IMR-90 (cell line): Measurements from ENCODE around the gene RALA. TPM values are rescaled to one million over a fixed set of nuclear protein-coding genes. Genes with fewer than 3 reads are reported as not detected.

Experiments
- ATAC-seq: fragments of 200-7000 bp; cut with Tn5 transposase; 2 replicates; pipeline ENCODE4 v1.9.1; 2020; ENCODE audit warnings: low read depth, mild to moderate bottlenecking, moderate library complexity
- BruUV-seq: library from RNA; stranded (reverse); fragments of 400-500 nt; replicated peaks from 2 replicates; lab custom pipeline; 2021; lab: Mats Ljungman, UMichigan
- CTCF ChIA-PET: fragments of 300-600 bp; formaldehyde crosslinking; extraction: SDS; loops from one replicate; lab custom pipeline; 2021; ENCODE audit warnings: antibody characterized with exemption; lab: Yijun Ruan, JAX
- POLR2A ChIA-PET: fragments of 300-600 bp; sonication (Branson Sonifier 250); formaldehyde crosslinking; loops from one replicate; lab custom pipeline; 2022; ENCODE audit warnings: antibody characterized with exemption; ENCODE audit not compliant: unreplicated experiment; lab: Charles Lee
- DNase-seq: peaks from one replicate; pipeline ENCODE4 v3.0.0; 2013
- H2AFZ ChIP-seq: replicated peaks from 2 replicates; pipeline ENCODE3; 2013; ENCODE audit warnings: low read length, mild to moderate bottlenecking; ENCODE audit not compliant: poor library complexity
- H2AK5ac ChIP-seq: 2 replicates; pipeline ENCODE4 v1.6.1; 2013; ENCODE audit warnings: low read depth, low read length, inconsistent platforms
- H2AK9ac ChIP-seq: replicated peaks from 2 replicates; pipeline ENCODE3; 2013; ENCODE audit warnings: mild to moderate bottlenecking, low read depth, low read length, moderate library complexity; ENCODE audit not compliant: poor library complexity
- H2BK120ac ChIP-seq: 2 replicates; pipeline ENCODE4 v1.6.1; 2013; ENCODE audit warnings: low read depth, low read length, inconsistent platforms
- H2BK15ac ChIP-seq: 3 replicates; pipeline ENCODE4 v1.6.1; 2013; ENCODE audit warnings: low read depth, low read length, inconsistent platforms
- H2BK20ac ChIP-seq: 2 replicates; pipeline ENCODE4 v1.6.1; 2013; ENCODE audit warnings: low read depth, mild to moderate bottlenecking, inconsistent platforms, low read length, moderate library complexity
- H2BK5ac ChIP-seq: 2 replicates; pipeline ENCODE4 v1.6.1; 2013; ENCODE audit warnings: mild to moderate bottlenecking, low read depth, low read length, inconsistent platforms; ENCODE audit not compliant: poor library complexity, severe bottlenecking
- H3K14ac ChIP-seq: replicated peaks from 2 replicates; pipeline ENCODE4 v1.6.1; 2013; ENCODE audit warnings: low read depth, low read length, inconsistent platforms
- H3K18ac ChIP-seq: 2 replicates; pipeline ENCODE4 v1.6.1; 2013; ENCODE audit warnings: low read depth, low read length, control low read depth
- H3K23ac ChIP-seq: 2 replicates; pipeline ENCODE4 v1.6.1; 2013; ENCODE audit warnings: low read depth, low read length, inconsistent platforms
- H3K27ac ChIP-seq: 2 replicates; pipeline ENCODE4 v1.5.1; 2013; ENCODE audit warnings: mild to moderate bottlenecking, control low read depth, low read length; ENCODE audit not compliant: insufficient read depth
- H3K27me3 ChIP-seq: 2 replicates; pipeline ENCODE4 v1.6.1; 2013; ENCODE audit warnings: low read length; ENCODE audit not compliant: control insufficient read depth, insufficient read depth
- H3K36me3 ChIP-seq: 2 replicates; pipeline ENCODE4 v1.6.1; 2013; ENCODE audit warnings: low read length, mixed read lengths; ENCODE audit not compliant: control insufficient read depth, insufficient read depth
- H3K4ac ChIP-seq: 2 replicates; pipeline ENCODE4 v1.6.1; 2013; ENCODE audit warnings: low read depth, low read length, inconsistent platforms
- H3K4me1 ChIP-seq: 2 replicates; pipeline ENCODE4 v1.6.1; 2013; ENCODE audit warnings: low read length, mixed read lengths; ENCODE audit not compliant: control insufficient read depth, insufficient read depth
- H3K4me2 ChIP-seq: 2 replicates; pipeline ENCODE4 v1.6.1; 2013; ENCODE audit warnings: low read depth, mild to moderate bottlenecking, control low read depth, low read length, moderate library complexity
- H3K4me3 ChIP-seq: 2 replicates; pipeline ENCODE4 v1.5.1; 2013; ENCODE audit warnings: low read depth, mild to moderate bottlenecking, control low read depth, low read length, moderate library complexity; ENCODE audit not compliant: insufficient read depth
- H3K56ac ChIP-seq: 2 replicates; pipeline ENCODE4 v1.6.1; 2013; ENCODE audit warnings: low read length, inconsistent platforms; ENCODE audit not compliant: insufficient read depth; ENCODE audit errors: extremely low read depth
- H3K79me1 ChIP-seq, 2 experiments: 2 replicates each; pipeline ENCODE4 v1.6.1; 2013; ENCODE audit warnings: low read length in 2 of 2, inconsistent platforms in 1 of 2, low read depth in 1 of 2
- H3K9ac ChIP-seq: 2 replicates; pipeline ENCODE4 v1.6.1; 2013; ENCODE audit warnings: low read depth, low read length, control low read depth
- H3K9me1 ChIP-seq: 2 replicates; pipeline ENCODE4 v1.6.1; 2013; ENCODE audit warnings: low read length, inconsistent platforms; ENCODE audit not compliant: insufficient read depth
- H3K9me3 ChIP-seq: 2 replicates; pipeline ENCODE4 v1.6.1; 2013; ENCODE audit warnings: low read length; ENCODE audit not compliant: control insufficient read depth, insufficient read depth
- H4K20me1 ChIP-seq: 2 replicates; pipeline ENCODE4 v1.6.1; 2013; ENCODE audit warnings: low read length, inconsistent platforms; ENCODE audit not compliant: insufficient read depth
- H4K5ac ChIP-seq: 2 replicates; pipeline ENCODE4 v1.6.1; 2013; ENCODE audit warnings: mild to moderate bottlenecking, low read depth, low read length, control low read depth
- H4K8ac ChIP-seq, 2 experiments: 2 replicates each; pipeline ENCODE4 v1.6.1; 2013; ENCODE audit warnings: low read depth in 2 of 2, low read length in 2 of 2, control low read depth in 1 of 2, inconsistent platforms in 1 of 2
- H4K91ac ChIP-seq: 2 replicates; pipeline ENCODE4 v1.6.1; 2013; ENCODE audit warnings: low read depth, low read length, inconsistent platforms; ENCODE audit not compliant: insufficient read depth
- BHLHE40 ChIP-seq: fragments of 150-350 bp; IDR thresholded peaks from 2 replicates; pipeline ENCODE4 v1.6.1; 2016; ENCODE audit warnings: mild to moderate bottlenecking, low read depth, low read length
- CEBPB ChIP-seq: IDR thresholded peaks from 2 replicates; pipeline ENCODE4 v1.6.1; 2012; ENCODE audit warnings: low read depth, low read length, improper control_type of control experiment
- CHD1 ChIP-seq: IDR thresholded peaks from 2 replicates; pipeline ENCODE4 v1.6.1; 2012; ENCODE audit warnings: low read depth, low read length, improper control_type of control experiment
- CTCF ChIP-seq: conservative IDR thresholded peaks from 2 replicates; pipeline ENCODE4 v1.5.1; 2012; ENCODE audit warnings: mild to moderate bottlenecking, low read depth, low read length, improper control_type of control experiment
- FOS ChIP-seq: fragments of 150-350 bp; IDR thresholded peaks from 2 replicates; pipeline ENCODE4 v1.6.1; 2016; ENCODE audit warnings: low read depth, low read length
- MAZ ChIP-seq: IDR thresholded peaks from 2 replicates; pipeline ENCODE4 v1.6.1; 2012; ENCODE audit warnings: low read depth, mild to moderate bottlenecking, low read length, improper control_type of control experiment, moderate library complexity, borderline replicate concordance
- MXI1 ChIP-seq: IDR thresholded peaks from 2 replicates; pipeline ENCODE4 v1.6.1; 2012; ENCODE audit warnings: low read depth, mild to moderate bottlenecking, low read length, moderate library complexity, borderline replicate concordance
- NFE2L2 ChIP-seq: fragments of 150-350 bp; IDR thresholded peaks from 2 replicates; pipeline ENCODE4 v1.6.1; 2016; ENCODE audit warnings: low read depth, mild to moderate bottlenecking, low read length
- POLR2A ChIP-seq: IDR thresholded peaks from 2 replicates; pipeline ENCODE4 v1.6.1; 2012; ENCODE audit warnings: mild to moderate bottlenecking, low read depth, low read length
- RAD21 ChIP-seq: IDR thresholded peaks from 2 replicates; pipeline ENCODE4 v1.6.1; 2012; ENCODE audit warnings: low read length, improper control_type of control experiment
- RCOR1 ChIP-seq: IDR thresholded peaks from 2 replicates; pipeline ENCODE4 v1.6.1; 2012; ENCODE audit warnings: mild to moderate bottlenecking, low read length, improper control_type of control experiment; ENCODE audit not compliant: insufficient replicate concordance
- RFX5 ChIP-seq: IDR thresholded peaks from 2 replicates; pipeline ENCODE4 v1.8.0; 2012; ENCODE audit warnings: low read depth, mild to moderate bottlenecking, low read length, moderate library complexity
- SMC3 ChIP-seq: fragments of 150-350 bp; IDR thresholded peaks from 2 replicates; pipeline ENCODE4 v1.6.1; 2016; ENCODE audit warnings: low read depth, mild to moderate bottlenecking, antibody characterized with exemption, low read length, moderate library complexity
- WGBS, 2 experiments: methylation state at CpG; one replicate each; pipeline versions ENCODE4 v1.1.5 to v1.1.7; 2013; ENCODE audit warnings: missing lambda C conversion rate in 2 of 2; ENCODE audit not compliant: insufficient read length in 1 of 2; ENCODE audit errors: extremely low coverage in 2 of 2; 5-methylcytosine and 5-hydroxymethylcytosine counted together
- dilution Hi-C: fragments of 300-500 bp; cut with HindIII; formaldehyde crosslinking; loops from one replicate; pipeline ENCODE4 v1.14.3; 2018; ENCODE audit warnings: low sequenced_read_pairs; ENCODE audit not compliant: unreplicated experiment
- in situ Hi-C: fragments of 300-500 bp; cut with MboI; formaldehyde crosslinking; loops from 3 replicates; pipeline ENCODE4 v1.14.3; 2019; ENCODE audit warnings: low sequenced_read_pairs, inconsistent platforms, mixed read lengths
- intact Hi-C: fragments of 100-400 bp; cut with micrococcal nuclease; formaldehyde crosslinking; loops from 2 replicates; pipeline ENCODE4 v1.10.0; 2022
- polyA plus RNA-seq, 3 experiments: library from polyadenylated mRNA; depleted of rRNA; stranded (reverse); fragments of >200 nt; gene quantifications; 2 replicates each; pipeline ENCODE4 v1.2.3, GENCODE V29; 2012; ENCODE audit warnings: low replicate concordance in 1 of 3
- total RNA-seq: library from RNA; depleted of rRNA; stranded (reverse); fragments of >200 nt; gene quantifications from 2 replicates; pipeline ENCODE4 v1.2.3, GENCODE V29; 2012
- TF ChIP-seq, protein P1 (sequence below): fragments of 150-350 bp; IDR thresholded peaks from 2 replicates; pipeline ENCODE4 v1.6.1; 2016; ENCODE audit warnings: low read depth, mild to moderate bottlenecking, low read length, moderate library complexity, borderline replicate concordance
- TF ChIP-seq, protein P2 (sequence below): fragments of 150-350 bp; IDR thresholded peaks from 2 replicates; pipeline ENCODE4 v1.6.1; 2017; ENCODE audit warnings: mild to moderate bottlenecking, antibody characterized with exemption, low read length, low read depth

RALA gene
- total and polyA plus RNA-seq, 2 of the 4 experiments (the other 2 are of a cell fraction), result 7.7 to 20.5 TPM

- TF ChIP-seq CTCF (no peak), POLR2A (no peak), SMC3 (no peak), BHLHE40 (no peak), RCOR1 (no peak), RFX5 (no peak), CHD1 (no peak), FOS (no peak), RAD21 (no peak), CEBPB (no peak), NFE2L2 (no peak), MXI1 (no peak), MAZ (no peak)
- TF ChIP-seq, protein P1, sequence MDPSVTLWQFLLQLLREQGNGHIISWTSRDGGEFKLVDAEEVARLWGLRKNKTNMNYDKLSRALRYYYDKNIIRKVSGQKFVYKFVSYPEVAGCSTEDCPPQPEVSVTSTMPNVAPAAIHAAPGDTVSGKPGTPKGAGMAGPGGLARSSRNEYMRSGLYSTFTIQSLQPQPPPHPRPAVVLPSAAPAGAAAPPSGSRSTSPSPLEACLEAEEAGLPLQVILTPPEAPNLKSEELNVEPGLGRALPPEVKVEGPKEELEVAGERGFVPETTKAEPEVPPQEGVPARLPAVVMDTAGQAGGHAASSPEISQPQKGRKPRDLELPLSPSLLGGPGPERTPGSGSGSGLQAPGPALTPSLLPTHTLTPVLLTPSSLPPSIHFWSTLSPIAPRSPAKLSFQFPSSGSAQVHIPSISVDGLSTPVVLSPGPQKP, result no peak
- TF ChIP-seq, protein P2, sequence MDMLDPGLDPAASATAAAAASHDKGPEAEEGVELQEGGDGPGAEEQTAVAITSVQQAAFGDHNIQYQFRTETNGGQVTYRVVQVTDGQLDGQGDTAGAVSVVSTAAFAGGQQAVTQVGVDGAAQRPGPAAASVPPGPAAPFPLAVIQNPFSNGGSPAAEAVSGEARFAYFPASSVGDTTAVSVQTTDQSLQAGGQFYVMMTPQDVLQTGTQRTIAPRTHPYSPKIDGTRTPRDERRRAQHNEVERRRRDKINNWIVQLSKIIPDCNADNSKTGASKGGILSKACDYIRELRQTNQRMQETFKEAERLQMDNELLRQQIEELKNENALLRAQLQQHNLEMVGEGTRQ, result no peak
- H2BK5ac ChIP-seq, result peak overlapping the region; percentile 81
- H2AFZ ChIP-seq, result no peak overlapping the region
- no peak overlapping the region for H2AK9ac ChIP-seq
- H3K4me2 ChIP-seq, result peak overlapping the region; percentile 74
- ATAC-seq (no peak), DNase-seq (no peak)
- in situ Hi-C loops, result loop anchor here (25.0 kb wide), 1 partner anchor 897 kb away; no protein-coding TSS in a partner anchor
- intact Hi-C loops, result loop anchor here (5.0 kb wide), 1 partner anchor 92 kb away; no protein-coding TSS in a partner anchor
- H3K56ac ChIP-seq, result peak overlapping the region; percentile 29
- H3K9me1 ChIP-seq, result peaks cover 10% of the 10 kb centered on the region
- H2BK15ac ChIP-seq, result peak overlapping the region; percentile 58; the same call in 1 of the 3 replicates
- CTCF ChIA-PET, result interaction anchor here (0.5 to 1.4 kb wide), 3 partner anchors 13 to 184 kb away, joined by 3 to 6 read pairs (median 4); no protein-coding TSS in a partner anchor
- peak overlapping the region; percentile 90 for H2BK120ac ChIP-seq
- no peak overlapping the region for H3K9ac ChIP-seq
- H3K14ac ChIP-seq, result peak overlapping the region; percentile 77
- no TSS peak for BruUV-seq
- no peak overlapping the region for H3K18ac ChIP-seq
- no peaks in the 10 kb centered on the region for H3K36me3 ChIP-seq
- H3K27ac ChIP-seq, result peak overlapping the region; percentile 56; the same call in 1 of the 2 replicates
- H3K23ac ChIP-seq, result peak overlapping the region; percentile 26; the same call in 1 of the 2 replicates
- no peak overlapping the region for H4K5ac ChIP-seq
- POLR2A ChIA-PET, result interaction anchor here (0.6 kb wide), 1 partner anchor 51 kb away, joined by 3 read pairs; no protein-coding TSS in a partner anchor
- dilution Hi-C loops, result no loop called here
- peak overlapping the region; percentile 4 to 80; a peak in 3 of 4 replicates for H4K8ac ChIP-seq
- H4K20me1 ChIP-seq, result no peaks in the 10 kb centered on the region
- H3K27me3 ChIP-seq, result no peaks in the 10 kb centered on the region
- no CpG with 5 or more reads among the region's 2 CpGs for WGBS, 2 experiments
- peak overlapping the region; percentile 93 for H4K91ac ChIP-seq
- H3K4me1 ChIP-seq, result peaks cover 11% of the 10 kb centered on the region
- no peaks in the 10 kb centered on the region for H3K9me3 ChIP-seq
- H3K4ac ChIP-seq, result peak overlapping the region; percentile 84
- no peak overlapping the region for H3K4me3 ChIP-seq
- H3K79me1 ChIP-seq, result peaks cover 16 to 39% of the 10 kb centered on the region in 2 experiments
- peak overlapping the region; percentile 69 for H2BK20ac ChIP-seq
- H2AK5ac ChIP-seq, result peak overlapping the region; percentile 94
Observed at GRCh38 chr7:39734633-39735004, 111.2 kb downstream of the RALA start.
